A549 (cell line): ENCODE data around the gene CNTNAP2. TPM values are rescaled to one million over a fixed set of nuclear protein-coding genes. Genes with fewer than 3 reads are reported as not detected.

Source experiments
- ATAC-seq, 2 experiments: fragments of 200-7000 bp in 1 of 2; fragments of >200 bp in 1 of 2; cut with Nextera tagmentation in 1 of 2; cut with Tn5 transposase in 1 of 2; 3 replicates each; pipeline versions ENCODE4 v1.8.0 to v1.9.1; 2018 to 2020; ENCODE audit warnings: mild to moderate bottlenecking in 1 of 2, moderate library complexity in 1 of 2
- CTCF ChIA-PET: fragments of 300-600 bp; sonication (Branson Sonifier 250); formaldehyde crosslinking; extraction: SDS; loops from one replicate; lab custom pipeline; 2021; ENCODE audit warnings: antibody characterized with exemption, inconsistent platforms; lab: Yijun Ruan, JAX
- POLR2A ChIA-PET: fragments of 350-600 bp; formaldehyde crosslinking; extraction: SDS; loops from one replicate; lab custom pipeline; 2021; ENCODE audit warnings: antibody characterized with exemption, inconsistent platforms; lab: Yijun Ruan, JAX
- DNase-seq, 2 experiments: peaks; one replicate each; pipeline versions ENCODE4 v3.0.0 to v3.0.0-alpha.2; 2011 to 2016; ENCODE audit warnings: low read depth in 1 of 2, low spot score in 1 of 2
- FAIRE-seq: peaks from 2 replicates; lab custom pipeline; 2011; peaks lifted over from hg19 to GRCh38; lab: Jason Lieb, UNC
- H3K27ac ChIP-seq, 2 experiments: fragments of >200 bp; sonication (Bioruptor Twin); formaldehyde crosslinking; 3 replicates each; pipeline ENCODE4 v1.5.1; 2016 to 2017
- H3K4me1 ChIP-seq: fragments of >200 bp; sonication (Bioruptor Twin); formaldehyde crosslinking; 3 replicates; pipeline ENCODE4 v1.6.1; 2016
- H3K4me2 ChIP-seq: fragments of >200 bp; sonication (Bioruptor Twin); formaldehyde crosslinking; 3 replicates; pipeline ENCODE4 v1.6.1; 2016
- H3K4me3 ChIP-seq: fragments of >200 bp; sonication (Bioruptor Twin); formaldehyde crosslinking; 3 replicates; pipeline ENCODE4 v1.5.1; 2016
- H3K9me3 ChIP-seq: fragments of >200 bp; sonication (Bioruptor Twin); formaldehyde crosslinking; 3 replicates; pipeline ENCODE4 v1.6.1; 2016
- BHLHE40 ChIP-seq: IDR thresholded peaks from 2 replicates; pipeline ENCODE4 v1.6.1; 2012; ENCODE audit warnings: low read depth, low read length, inconsistent platforms
- CBX8 ChIP-seq: fragments of 200-600 bp; sonication (generic); IDR thresholded peaks from 2 replicates; pipeline ENCODE4 v1.6.1; 2016
- CHD2 ChIP-seq: fragments of 150-350 bp; IDR thresholded peaks from 2 replicates; pipeline ENCODE4 v1.6.1; 2014; ENCODE audit warnings: low read length; ENCODE audit not compliant: partially characterized antibody
- EHF ChIP-seq: fragments of 250-450 bp; sonication (Bioruptor Pico); IDR thresholded peaks from 2 replicates; pipeline ENCODE4 v1.5.0; 2020; ENCODE audit warnings: mild to moderate bottlenecking
- EHMT2 ChIP-seq: fragments of 200-600 bp; sonication (generic); IDR thresholded peaks from 2 replicates; pipeline ENCODE4 v1.6.1; 2016; ENCODE audit warnings: antibody characterized with exemption, low read depth, mild to moderate bottlenecking, moderate library complexity
- EP300 ChIP-seq, 2 experiments: fragments of >200 bp; sonication (Bioruptor Twin); formaldehyde crosslinking; IDR thresholded peaks; 2 replicates in 1 of 2; 3 replicates in 1 of 2; pipeline ENCODE4 v1.6.1; 2016 to 2017
- ESRRA ChIP-seq: fragments of 150-350 bp; IDR thresholded peaks from 2 replicates; pipeline ENCODE4 v1.6.1; 2014; ENCODE audit warnings: mild to moderate bottlenecking, low read length, borderline replicate concordance
- FOSL2 ChIP-seq, 2 experiments: fragments of 450-650 bp in 1 of 2; fragments of >200 bp in 1 of 2; sonication (Bioruptor Twin) in 1 of 2; formaldehyde crosslinking; IDR thresholded peaks; 2 replicates each; pipeline versions ENCODE4 v1.5.0 to v1.6.1; 2016 to 2020; ENCODE audit warnings: mild to moderate bottlenecking in 1 of 2, moderate library complexity in 1 of 2
- HDAC2 ChIP-seq: fragments of 200-600 bp; sonication (generic); IDR thresholded peaks from 2 replicates; pipeline ENCODE4 v1.6.1; 2016
- HOXB13 ChIP-seq: fragments of 250-450 bp; sonication (Bioruptor Pico); IDR thresholded peaks from 2 replicates; pipeline ENCODE4 v1.5.0; 2020; ENCODE audit warnings: low read depth, mild to moderate bottlenecking, moderate library complexity
- JUN ChIP-seq, 2 experiments: fragments of >200 bp; sonication (Bioruptor Twin); formaldehyde crosslinking; IDR thresholded peaks; 2 replicates in 1 of 2; 3 replicates in 1 of 2; pipeline ENCODE4 v1.6.1; 2016 to 2017
- KDM1A ChIP-seq: fragments of 200-600 bp; sonication (generic); IDR thresholded peaks from 2 replicates; pipeline ENCODE4 v1.6.1; 2016; ENCODE audit warnings: low read depth, mild to moderate bottlenecking
- KDM5A ChIP-seq: fragments of 200-600 bp; sonication (generic); IDR thresholded peaks from 2 replicates; pipeline ENCODE4 v1.6.1; 2016; ENCODE audit warnings: antibody characterized with exemption, mild to moderate bottlenecking
- MAFK ChIP-seq: fragments of 450-650 bp; IDR thresholded peaks from 2 replicates; pipeline ENCODE4 v1.6.1; 2014; ENCODE audit not compliant: partially characterized antibody
- MAZ ChIP-seq: fragments of 150-350 bp; IDR thresholded peaks from 2 replicates; pipeline ENCODE4 v1.6.1; 2014; ENCODE audit warnings: antibody characterized with exemption, low read depth, low read length, borderline replicate concordance
- MYC ChIP-seq: IDR thresholded peaks from 2 replicates; pipeline ENCODE4 v1.6.1; 2012; ENCODE audit warnings: mild to moderate bottlenecking, inconsistent platforms, low read length, improper control_type of control experiment, borderline replicate concordance
- NFE2L2 ChIP-seq: fragments of 150-350 bp; conservative IDR thresholded peaks from 2 replicates; pipeline ENCODE4 v1.6.1; 2014; ENCODE audit warnings: low read length
- NR3C1 ChIP-seq: fragments of >200 bp; sonication (Bioruptor Twin); formaldehyde crosslinking; IDR thresholded peaks from 3 replicates; pipeline ENCODE4 v1.6.1; 2017
- POLR2A ChIP-seq: IDR thresholded peaks from 2 replicates; pipeline ENCODE4 v1.6.1; 2012; ENCODE audit warnings: mild to moderate bottlenecking, low read length
- RARB ChIP-seq: fragments of 250-450 bp; sonication (Bioruptor Pico); IDR thresholded peaks from 2 replicates; pipeline ENCODE4 v1.8.0; 2021; ENCODE audit warnings: mild to moderate bottlenecking, moderate library complexity
- RNF2 ChIP-seq: fragments of 200-600 bp; sonication (generic); IDR thresholded peaks from 2 replicates; pipeline ENCODE4 v1.6.1; 2016; ENCODE audit warnings: low read depth, mild to moderate bottlenecking, antibody characterized with exemption, moderate library complexity, borderline replicate concordance
- SREBF2 ChIP-seq: fragments of 450-650 bp; IDR thresholded peaks from 2 replicates; pipeline ENCODE4 v1.6.1; 2014; ENCODE audit warnings: mild to moderate bottlenecking, moderate library complexity
- TFCP2L1 ChIP-seq: fragments of 250-450 bp; sonication (Bioruptor Pico); IDR thresholded peaks from 2 replicates; pipeline ENCODE4 v1.5.0; 2021; ENCODE audit warnings: mild to moderate bottlenecking
- ZNF302 ChIP-seq: fragments of 250-450 bp; sonication (Bioruptor Pico); IDR thresholded peaks from 2 replicates; pipeline ENCODE4 v1.9.0; 2021; ENCODE audit warnings: inconsistent platforms, mild to moderate bottlenecking, moderate library complexity
- ZSCAN20 ChIP-seq: fragments of 250-450 bp; sonication (Bioruptor Pico); IDR thresholded peaks from 2 replicates; pipeline ENCODE4 v1.8.0; 2022; ENCODE audit warnings: mild to moderate bottlenecking, moderate library complexity
- WGBS: methylation state at CpG from one replicate; pipeline ENCODE4 v1.1.6; 2017; ENCODE audit errors: missing lambda C conversion rate; 5-methylcytosine and 5-hydroxymethylcytosine counted together
- polyA plus RNA-seq, 4 experiments: library from polyadenylated mRNA; depleted of rRNA in 3 of 4; stranded (reverse); fragments of >200 nt; fragmentation: RNase III in 1 of 4; extraction: RNeasy Plus Mini Kit Qiagen cat#74134 plus additional on column Dnase treatment in 1 of 4; gene quantifications; 2 replicates in 3 of 4; 3 replicates in 1 of 4; pipeline ENCODE4 v1.2.3, GENCODE V29; 2011 to 2017
- TF ChIP-seq, protein P1 (sequence below): IDR thresholded peaks from 2 replicates; pipeline ENCODE4 v1.6.1; 2012; ENCODE audit warnings: low read depth, borderline replicate concordance
- TF ChIP-seq, protein P2 (sequence below): fragments of 150-350 bp; IDR thresholded peaks from 2 replicates; pipeline ENCODE4 v1.6.1; 2014; ENCODE audit warnings: low read depth, mild to moderate bottlenecking, low read length
- TF ChIP-seq, protein P3 (sequence below): fragments of 250-450 bp; sonication (Bioruptor Pico); IDR thresholded peaks from 2 replicates; pipeline ENCODE4 v1.5.0; 2021; ENCODE audit warnings: mild to moderate bottlenecking, moderate library complexity, borderline replicate concordance
- TF ChIP-seq, protein P4 (sequence below): fragments of 450-650 bp; IDR thresholded peaks from 2 replicates; pipeline ENCODE4 v1.6.1; 2014; ENCODE audit warnings: antibody characterized with exemption
- TF ChIP-seq, protein P5 (sequence below): fragments of 250-450 bp; sonication (Bioruptor Pico); IDR thresholded peaks from 2 replicates; pipeline ENCODE4 v1.5.0; 2020; ENCODE audit warnings: low read depth, mild to moderate bottlenecking, moderate library complexity
- TF ChIP-seq, protein P6 (sequence below): fragments of >200 bp; sonication (Bioruptor Twin); formaldehyde crosslinking; IDR thresholded peaks from 3 replicates; pipeline ENCODE4 v1.6.1; 2016

Gene CNTNAP2
- polyA plus RNA-seq, 2 of the 4 experiments (the other 2 are of a cell fraction) = 0.05 to 0.13 TPM

DNA sequence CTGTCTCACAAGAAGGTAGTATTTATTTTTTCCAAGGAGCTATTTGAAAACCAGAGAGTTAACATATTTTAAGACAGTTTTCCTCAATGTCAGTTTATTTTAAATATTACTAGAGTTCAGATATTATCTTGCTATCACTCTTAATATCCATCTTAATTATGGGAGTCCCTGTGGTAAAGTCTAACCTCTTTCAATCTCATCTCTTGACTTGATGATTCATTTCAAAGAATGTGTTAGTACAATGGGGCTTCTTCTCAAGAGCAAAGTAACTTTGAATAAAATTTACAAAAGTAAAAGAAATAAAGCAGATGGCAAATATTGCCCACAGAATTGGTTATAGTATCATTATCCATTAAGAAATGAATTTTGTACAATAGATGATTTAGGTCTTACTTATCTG, 1742.9 kb downstream of the CNTNAP2 start:
- Histone ChIP-seq H3K4me1 (no peaks in the 10 kb centered on the region), H3K27ac (no peak overlapping the region), H3K4me3 (no peak overlapping the region), H3K4me2 (no peak overlapping the region), H3K9me3 (no peaks in the 10 kb centered on the region)
- FAIRE-seq (no peak), DNase-seq (no peak), ATAC-seq (no peak)
- CTCF ChIA-PET = no interaction called here
- no peak for TF ChIP-seq EP300 (IDR thresholded peaks at IDR 0.05)
- no peak for TF ChIP-seq MAFK
- TF ChIP-seq EHMT2 = no peak
- TF ChIP-seq FOSL2 (IDR thresholded peaks at IDR 0.05) = no peak
- TF ChIP-seq FOSL2 (CRISPR knock-in tag; IDR thresholded peaks at IDR 0.05) = no peak
- TF ChIP-seq RARB (CRISPR knock-in tag) = no peak
- TF ChIP-seq ESRRA = no peak
- TF ChIP-seq ZNF302 (CRISPR knock-in tag) = no peak
- TF ChIP-seq RNF2 = no peak
- no peak for TF ChIP-seq ZSCAN20 (CRISPR knock-in tag)
- no peak for TF ChIP-seq MYC
- TF ChIP-seq SREBF2 = no peak
- TF ChIP-seq BHLHE40 = no peak
- TF ChIP-seq HOXB13 = no peak
- POLR2A ChIA-PET = no interaction called here

DNA sequence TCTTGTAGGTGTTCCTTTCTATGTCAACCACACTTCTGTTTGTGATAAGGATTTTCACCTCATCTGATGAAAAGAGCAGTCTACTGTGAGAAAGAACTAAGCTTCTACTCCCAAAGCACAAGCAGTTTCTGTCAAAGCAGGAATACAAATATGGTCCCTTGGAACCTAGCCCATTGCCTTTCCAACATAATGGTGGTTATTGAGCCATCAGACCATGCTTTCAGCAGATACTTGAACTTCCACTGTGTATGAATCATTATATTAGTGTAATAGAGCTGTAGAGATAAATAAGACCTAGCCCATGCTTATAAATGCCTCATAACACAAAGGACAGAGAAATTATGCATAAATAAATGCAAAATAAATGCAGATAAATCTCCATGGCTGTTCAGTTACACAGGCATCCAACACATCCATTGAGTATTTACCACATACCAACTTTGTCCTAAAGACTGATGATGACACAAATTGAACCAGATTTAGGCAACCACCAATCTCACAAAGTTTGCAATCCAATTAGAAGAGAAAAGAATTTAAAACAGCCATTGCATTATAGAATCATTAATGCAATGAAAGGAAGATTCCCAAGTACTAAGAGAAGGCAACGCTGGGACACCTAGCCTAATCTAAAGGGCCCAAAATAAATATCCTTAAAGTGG, 1744.6 kb downstream of the CNTNAP2 start:
- H3K4me3 ChIP-seq = no peak overlapping the region
- TF ChIP-seq HDAC2 (no peak), POLR2A (no peak), KDM5A (no peak), MAZ (no peak), NR3C1 (no peak), CBX8 (no peak), NFE2L2 (no peak), KDM1A (no peak), EHMT2 (no peak), ZSCAN20 (CRISPR knock-in tag) (no peak), TFCP2L1 (no peak)
- TF ChIP-seq, protein P1, sequence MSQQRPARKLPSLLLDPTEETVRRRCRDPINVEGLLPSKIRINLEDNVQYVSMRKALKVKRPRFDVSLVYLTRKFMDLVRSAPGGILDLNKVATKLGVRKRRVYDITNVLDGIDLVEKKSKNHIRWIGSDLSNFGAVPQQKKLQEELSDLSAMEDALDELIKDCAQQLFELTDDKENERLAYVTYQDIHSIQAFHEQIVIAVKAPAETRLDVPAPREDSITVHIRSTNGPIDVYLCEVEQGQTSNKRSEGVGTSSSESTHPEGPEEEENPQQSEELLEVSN = no peak
- TF ChIP-seq, protein P2, sequence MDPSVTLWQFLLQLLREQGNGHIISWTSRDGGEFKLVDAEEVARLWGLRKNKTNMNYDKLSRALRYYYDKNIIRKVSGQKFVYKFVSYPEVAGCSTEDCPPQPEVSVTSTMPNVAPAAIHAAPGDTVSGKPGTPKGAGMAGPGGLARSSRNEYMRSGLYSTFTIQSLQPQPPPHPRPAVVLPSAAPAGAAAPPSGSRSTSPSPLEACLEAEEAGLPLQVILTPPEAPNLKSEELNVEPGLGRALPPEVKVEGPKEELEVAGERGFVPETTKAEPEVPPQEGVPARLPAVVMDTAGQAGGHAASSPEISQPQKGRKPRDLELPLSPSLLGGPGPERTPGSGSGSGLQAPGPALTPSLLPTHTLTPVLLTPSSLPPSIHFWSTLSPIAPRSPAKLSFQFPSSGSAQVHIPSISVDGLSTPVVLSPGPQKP = no peak
- WGBS = 0% methylated on average over 1 of the region's 1 CpG
- ChIA-PET POLR2A (no interaction called here), CTCF (no interaction called here)
- no peak overlapping the region for H3K4me2 ChIP-seq
- H3K27ac ChIP-seq = no peak overlapping the region
- H3K9me3 ChIP-seq = no peaks in the 10 kb centered on the region
- no peaks in the 10 kb centered on the region for H3K4me1 ChIP-seq
- no peak for DNase-seq
- FAIRE-seq = no peak
- no peak for ATAC-seq

DNA sequence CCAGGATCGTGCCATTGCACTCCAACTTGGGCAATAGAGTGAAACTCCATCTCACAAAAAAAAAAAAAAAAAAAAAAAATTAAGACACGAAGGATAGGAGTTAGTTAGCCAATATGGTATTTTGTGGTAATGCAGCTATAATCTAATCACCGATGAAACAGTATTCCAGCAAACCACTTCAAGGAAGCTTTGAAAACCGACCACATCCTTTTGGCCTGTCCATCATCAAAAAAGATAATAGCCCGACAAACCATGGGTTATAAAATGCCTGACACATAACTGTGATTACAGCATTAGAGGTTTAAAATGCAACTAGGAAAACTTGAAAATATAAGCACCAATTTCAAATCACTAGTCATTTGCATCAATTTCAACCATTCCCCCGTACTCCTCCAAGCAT, 1745.3 kb downstream of the CNTNAP2 start:
- H3K4me3 ChIP-seq = no peak overlapping the region
- ChIA-PET POLR2A (no interaction called here), CTCF (no interaction called here)
- FAIRE-seq (no peak), ATAC-seq (no peak), DNase-seq (no peak)
- H3K27ac ChIP-seq = no peak overlapping the region
- H3K4me2 ChIP-seq = no peak overlapping the region
- no peaks in the 10 kb centered on the region for H3K4me1 ChIP-seq
- no peaks in the 10 kb centered on the region for H3K9me3 ChIP-seq
- 29% methylated on average over 6 of the region's 6 CpGs for WGBS
- TF ChIP-seq MYC = no peak
- no peak for TF ChIP-seq CHD2
- no peak for TF ChIP-seq ESRRA
- no peak for TF ChIP-seq JUN (IDR thresholded peaks at IDR 0.05)
- TF ChIP-seq EHF (CRISPR knock-in tag) = no peak
- TF ChIP-seq, protein P3, sequence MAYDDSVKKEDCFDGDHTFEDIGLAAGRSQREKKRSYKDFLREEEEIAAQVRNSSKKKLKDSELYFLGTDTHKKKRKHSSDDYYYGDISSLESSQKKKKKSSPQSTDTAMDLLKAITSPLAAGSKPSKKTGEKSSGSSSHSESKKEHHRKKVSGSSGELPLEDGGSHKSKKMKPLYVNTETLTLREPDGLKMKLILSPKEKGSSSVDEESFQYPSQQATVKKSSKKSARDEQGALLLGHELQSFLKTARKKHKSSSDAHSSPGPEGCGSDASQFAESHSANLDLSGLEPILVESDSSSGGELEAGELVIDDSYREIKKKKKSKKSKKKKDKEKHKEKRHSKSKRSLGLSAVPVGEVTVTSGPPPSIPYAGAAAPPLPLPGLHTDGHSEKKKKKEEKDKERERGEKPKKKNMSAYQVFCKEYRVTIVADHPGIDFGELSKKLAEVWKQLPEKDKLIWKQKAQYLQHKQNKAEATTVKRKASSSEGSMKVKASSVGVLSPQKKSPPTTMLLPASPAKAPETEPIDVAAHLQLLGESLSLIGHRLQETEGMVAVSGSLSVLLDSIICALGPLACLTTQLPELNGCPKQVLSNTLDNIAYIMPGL (CRISPR knock-in tag) = no peak
- no peak for TF ChIP-seq NFE2L2
- TF ChIP-seq, protein P4, sequence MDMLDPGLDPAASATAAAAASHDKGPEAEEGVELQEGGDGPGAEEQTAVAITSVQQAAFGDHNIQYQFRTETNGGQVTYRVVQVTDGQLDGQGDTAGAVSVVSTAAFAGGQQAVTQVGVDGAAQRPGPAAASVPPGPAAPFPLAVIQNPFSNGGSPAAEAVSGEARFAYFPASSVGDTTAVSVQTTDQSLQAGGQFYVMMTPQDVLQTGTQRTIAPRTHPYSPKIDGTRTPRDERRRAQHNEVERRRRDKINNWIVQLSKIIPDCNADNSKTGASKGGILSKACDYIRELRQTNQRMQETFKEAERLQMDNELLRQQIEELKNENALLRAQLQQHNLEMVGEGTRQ = no peak
- no peak for TF ChIP-seq FOSL2 (IDR thresholded peaks at IDR 0.05)
- TF ChIP-seq FOSL2 (CRISPR knock-in tag; IDR thresholded peaks at IDR 0.05) = no peak
- TF ChIP-seq, protein P5, sequence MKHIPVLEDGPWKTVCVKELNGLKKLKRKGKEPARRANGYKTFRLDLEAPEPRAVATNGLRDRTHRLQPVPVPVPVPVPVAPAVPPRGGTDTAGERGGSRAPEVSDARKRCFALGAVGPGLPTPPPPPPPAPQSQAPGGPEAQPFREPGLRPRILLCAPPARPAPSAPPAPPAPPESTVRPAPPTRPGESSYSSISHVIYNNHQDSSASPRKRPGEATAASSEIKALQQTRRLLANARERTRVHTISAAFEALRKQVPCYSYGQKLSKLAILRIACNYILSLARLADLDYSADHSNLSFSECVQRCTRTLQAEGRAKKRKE (CRISPR knock-in tag) = no peak
- TF ChIP-seq, protein P6, sequence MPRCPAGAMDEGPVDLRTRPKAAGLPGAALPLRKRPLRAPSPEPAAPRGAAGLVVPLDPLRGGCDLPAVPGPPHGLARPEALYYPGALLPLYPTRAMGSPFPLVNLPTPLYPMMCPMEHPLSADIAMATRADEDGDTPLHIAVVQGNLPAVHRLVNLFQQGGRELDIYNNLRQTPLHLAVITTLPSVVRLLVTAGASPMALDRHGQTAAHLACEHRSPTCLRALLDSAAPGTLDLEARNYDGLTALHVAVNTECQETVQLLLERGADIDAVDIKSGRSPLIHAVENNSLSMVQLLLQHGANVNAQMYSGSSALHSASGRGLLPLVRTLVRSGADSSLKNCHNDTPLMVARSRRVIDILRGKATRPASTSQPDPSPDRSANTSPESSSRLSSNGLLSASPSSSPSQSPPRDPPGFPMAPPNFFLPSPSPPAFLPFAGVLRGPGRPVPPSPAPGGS = no peak
